Measurements from ENCODE around the gene ALDH1L1. TPM values are rescaled to one million over a fixed set of nuclear protein-coding genes. Genes with fewer than 3 reads are reported as not detected.

ALDH1L1 gene
- total and polyA plus RNA-seq, 9 of the 15 experiments (the other 6 are each of a cell fraction or from before 2014, with no cell fraction given): 0.06 to 1.9 (median 0.57) TPM; not detected in 1

DNA sequence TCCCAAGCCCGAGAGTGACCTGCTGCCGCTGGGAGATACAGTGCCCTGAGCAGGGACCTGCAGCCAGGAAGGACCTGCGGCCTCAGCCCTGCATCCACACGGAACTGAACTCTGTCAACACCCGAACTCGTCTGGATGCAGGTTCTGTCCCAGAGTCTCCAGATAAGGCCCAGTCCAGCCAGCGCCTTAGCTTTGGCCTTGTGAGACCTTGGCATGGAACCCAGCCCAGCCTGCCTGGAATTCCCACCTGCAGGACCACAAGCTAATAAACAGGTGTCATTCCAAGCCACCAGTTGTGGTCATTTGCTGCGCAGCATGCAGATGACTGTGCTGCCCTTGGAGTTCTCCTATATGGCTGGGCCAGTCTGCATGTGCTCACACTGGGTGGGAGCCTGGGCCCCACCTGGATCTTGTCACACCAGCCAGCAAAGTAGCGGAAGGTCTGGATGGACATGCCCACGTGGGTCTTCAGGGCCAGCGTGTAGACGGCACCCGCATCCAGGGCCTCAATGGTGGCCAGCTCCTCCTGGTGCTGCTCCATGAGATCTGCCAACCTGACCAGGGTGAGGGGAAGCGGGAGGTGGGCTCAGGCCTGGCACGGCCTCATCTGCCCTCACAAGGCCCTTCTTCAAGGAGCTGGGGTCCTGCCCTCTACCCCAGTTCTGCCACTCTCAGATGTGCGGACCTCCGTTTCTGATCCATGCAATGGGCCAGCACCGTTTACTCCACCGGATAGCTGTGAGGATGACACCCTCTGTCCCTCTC is 49.2 kb downstream of the ALDH1L1 start:
- ATAC-seq: no peak
- DNase-seq (ENCODE audit: extremely low read depth in 1 of 4, low spot score in 3 of 4): no peak
- intact Hi-C loops (cut with micrococcal nuclease): no loop called here
- peaks cover 0 to 44% of the 10 kb centered on the region in 2 experiments; a peak in 2 of 5 replicates for H3K27me3 ChIP-seq (ENCODE audit: control insufficient read depth in 2 of 2, insufficient read depth in 2 of 2, low read length in 2 of 2)
- in situ Hi-C loops (cut with MboI): loop anchor here (25.0 kb wide), 1 partner anchor 256 kb away; the partner anchor contains the start of gene CFAP100
- BruUV-seq (replicated peaks): no TSS peak
- no peak overlapping the region for H2AFZ ChIP-seq (ENCODE audit: low read depth, low read length)
- no peaks in the 10 kb centered on the region for H3K79me2 ChIP-seq (ENCODE audit: control insufficient read depth, insufficient read depth, low read length)
- no peak overlapping the region for H3K4me2 ChIP-seq (ENCODE audit: insufficient read depth, low read length)
- no peaks in the 10 kb centered on the region for H3K36me3 ChIP-seq (ENCODE audit: control insufficient read depth, insufficient read depth, low read length)
- H3K9me3 ChIP-seq (replicated peaks; ENCODE audit: control insufficient read depth, insufficient read depth, low read depth, low read length): no peaks in the 10 kb centered on the region
- no peak for FAIRE-seq
- H4K20me1 ChIP-seq (replicated peaks; ENCODE audit: control insufficient read depth, insufficient read depth, low read length): 0 out of 2 replicates have a peak, but pooled peaks cover 9% of the 10 kb centered on the region
- no peak overlapping the region for H3K9ac ChIP-seq (ENCODE audit: insufficient read depth in 1 of 2, low read depth in 2 of 2, low read length in 2 of 2)
- CTCF ChIA-PET (ENCODE audit: low intra/inter-chr PET ratio): no interaction called here
- POLR2A ChIA-PET: no interaction called here
- H3K27ac ChIP-seq (ENCODE audit: extremely low read depth, low read depth, low read length): no peak overlapping the region
- no peaks in the 10 kb centered on the region for H3K9me1 ChIP-seq (ENCODE audit: control insufficient read depth, insufficient read depth, low read length)
- 5% methylated on average over 19 of the region's 19 CpGs for WGBS (ENCODE audit: insufficient coverage, low coverage, missing lambda C conversion rate)
- H3K4me3 ChIP-seq: no peak overlapping the region
- H3K4me1 ChIP-seq (replicated peaks in 1 of 2; ENCODE audit: control insufficient read depth in 2 of 2, insufficient read depth in 2 of 2, low read length in 2 of 2): no peaks in the 10 kb centered on the region; a peak in 1 of 5 replicates
- TF ChIP-seq HNRNPLL (IDR thresholded peaks at IDR 0.05; ENCODE audit: low read depth, low read length, poor library complexity, severe bottlenecking) (no peak), ELF1 (tag; IDR thresholded peaks at IDR 0.05) (no peak), L3MBTL2 (IDR thresholded peaks at IDR 0.05) (no peak), CHD4 (IDR thresholded peaks at IDR 0.05; ENCODE audit: insufficient read depth, insufficient replicate concordance, low read depth, low read length, poor library complexity, severe bottlenecking) (no peak), XRCC4 (IDR thresholded peaks at IDR 0.05; ENCODE audit: extremely low read depth, insufficient read depth, insufficient read length) (no peak), TFE3 (CRISPR knock-in tag; IDR thresholded peaks at IDR 0.05) (no peak), BCL6 (CRISPR knock-in tag; IDR thresholded peaks at IDR 0.05) (no peak), TCF7L2 (IDR thresholded peaks at IDR 0.05; ENCODE audit: low read depth, low read length) (no peak)
- TF ChIP-seq, protein P1, sequence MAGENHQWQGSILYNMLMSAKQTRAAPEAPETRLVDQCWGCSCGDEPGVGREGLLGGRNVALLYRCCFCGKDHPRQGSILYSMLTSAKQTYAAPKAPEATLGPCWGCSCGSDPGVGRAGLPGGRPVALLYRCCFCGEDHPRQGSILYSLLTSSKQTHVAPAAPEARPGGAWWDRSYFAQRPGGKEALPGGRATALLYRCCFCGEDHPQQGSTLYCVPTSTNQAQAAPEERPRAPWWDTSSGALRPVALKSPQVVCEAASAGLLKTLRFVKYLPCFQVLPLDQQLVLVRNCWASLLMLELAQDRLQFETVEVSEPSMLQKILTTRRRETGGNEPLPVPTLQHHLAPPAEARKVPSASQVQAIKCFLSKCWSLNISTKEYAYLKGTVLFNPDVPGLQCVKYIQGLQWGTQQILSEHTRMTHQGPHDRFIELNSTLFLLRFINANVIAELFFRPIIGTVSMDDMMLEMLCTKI (IDR thresholded peaks at IDR 0.05; ENCODE audit: partially characterized antibody): no peak
- TF ChIP-seq, protein P2, sequence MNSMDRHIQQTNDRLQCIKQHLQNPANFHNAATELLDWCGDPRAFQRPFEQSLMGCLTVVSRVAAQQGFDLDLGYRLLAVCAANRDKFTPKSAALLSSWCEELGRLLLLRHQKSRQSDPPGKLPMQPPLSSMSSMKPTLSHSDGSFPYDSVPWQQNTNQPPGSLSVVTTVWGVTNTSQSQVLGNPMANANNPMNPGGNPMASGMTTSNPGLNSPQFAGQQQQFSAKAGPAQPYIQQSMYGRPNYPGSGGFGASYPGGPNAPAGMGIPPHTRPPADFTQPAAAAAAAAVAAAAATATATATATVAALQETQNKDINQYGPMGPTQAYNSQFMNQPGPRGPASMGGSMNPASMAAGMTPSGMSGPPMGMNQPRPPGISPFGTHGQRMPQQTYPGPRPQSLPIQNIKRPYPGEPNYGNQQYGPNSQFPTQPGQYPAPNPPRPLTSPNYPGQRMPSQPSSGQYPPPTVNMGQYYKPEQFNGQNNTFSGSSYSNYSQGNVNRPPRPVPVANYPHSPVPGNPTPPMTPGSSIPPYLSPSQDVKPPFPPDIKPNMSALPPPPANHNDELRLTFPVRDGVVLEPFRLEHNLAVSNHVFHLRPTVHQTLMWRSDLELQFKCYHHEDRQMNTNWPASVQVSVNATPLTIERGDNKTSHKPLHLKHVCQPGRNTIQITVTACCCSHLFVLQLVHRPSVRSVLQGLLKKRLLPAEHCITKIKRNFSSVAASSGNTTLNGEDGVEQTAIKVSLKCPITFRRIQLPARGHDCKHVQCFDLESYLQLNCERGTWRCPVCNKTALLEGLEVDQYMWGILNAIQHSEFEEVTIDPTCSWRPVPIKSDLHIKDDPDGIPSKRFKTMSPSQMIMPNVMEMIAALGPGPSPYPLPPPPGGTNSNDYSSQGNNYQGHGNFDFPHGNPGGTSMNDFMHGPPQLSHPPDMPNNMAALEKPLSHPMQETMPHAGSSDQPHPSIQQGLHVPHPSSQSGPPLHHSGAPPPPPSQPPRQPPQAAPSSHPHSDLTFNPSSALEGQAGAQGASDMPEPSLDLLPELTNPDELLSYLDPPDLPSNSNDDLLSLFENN (IDR thresholded peaks at IDR 0.05; ENCODE audit: low read depth in 2 of 2, low read length in 2 of 2): no peak
- TF ChIP-seq, protein P3, sequence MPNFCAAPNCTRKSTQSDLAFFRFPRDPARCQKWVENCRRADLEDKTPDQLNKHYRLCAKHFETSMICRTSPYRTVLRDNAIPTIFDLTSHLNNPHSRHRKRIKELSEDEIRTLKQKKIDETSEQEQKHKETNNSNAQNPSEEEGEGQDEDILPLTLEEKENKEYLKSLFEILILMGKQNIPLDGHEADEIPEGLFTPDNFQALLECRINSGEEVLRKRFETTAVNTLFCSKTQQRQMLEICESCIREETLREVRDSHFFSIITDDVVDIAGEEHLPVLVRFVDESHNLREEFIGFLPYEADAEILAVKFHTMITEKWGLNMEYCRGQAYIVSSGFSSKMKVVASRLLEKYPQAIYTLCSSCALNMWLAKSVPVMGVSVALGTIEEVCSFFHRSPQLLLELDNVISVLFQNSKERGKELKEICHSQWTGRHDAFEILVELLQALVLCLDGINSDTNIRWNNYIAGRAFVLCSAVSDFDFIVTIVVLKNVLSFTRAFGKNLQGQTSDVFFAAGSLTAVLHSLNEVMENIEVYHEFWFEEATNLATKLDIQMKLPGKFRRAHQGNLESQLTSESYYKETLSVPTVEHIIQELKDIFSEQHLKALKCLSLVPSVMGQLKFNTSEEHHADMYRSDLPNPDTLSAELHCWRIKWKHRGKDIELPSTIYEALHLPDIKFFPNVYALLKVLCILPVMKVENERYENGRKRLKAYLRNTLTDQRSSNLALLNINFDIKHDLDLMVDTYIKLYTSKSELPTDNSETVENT (CRISPR knock-in tag; IDR thresholded peaks at IDR 0.05): no peak
